Panc1 (cell line): Measurements from ENCODE around the gene NEURL4. TPM values are rescaled to one million over a fixed set of nuclear protein-coding genes. Genes with fewer than 3 reads are reported as not detected.
"Not testable (repeated sequence)": the region's sequence is repeated elsewhere in the genome, so short reads cannot be mapped to it uniquely, and the experiment has no call there.

Source experiments
- ATAC-seq: fragments of 200-7000 bp; cut with Tn5 transposase; 2 replicates; pipeline ENCODE4 v1.9.1; 2020; ENCODE audit warnings: mild to moderate bottlenecking, moderate library complexity
- BruUV-seq: library from RNA; stranded (reverse); fragments of 400-500 nt; replicated peaks from 2 replicates; lab custom pipeline; 2021; lab: Mats Ljungman, UMichigan
- CTCF ChIA-PET: fragments of 300-600 bp; sonication (Branson Sonifier 250); formaldehyde crosslinking; loops from one replicate; lab custom pipeline; 2022; ENCODE audit warnings: antibody characterized with exemption; lab: Charles Lee
- POLR2A ChIA-PET: fragments of 300-600 bp; sonication (Branson Sonifier 250); formaldehyde crosslinking; loops from one replicate; lab custom pipeline; 2022; ENCODE audit warnings: antibody characterized with exemption; lab: Charles Lee
- DNase-seq: peaks from one replicate; pipeline ENCODE4 v3.0.0-alpha.2; 2010; ENCODE audit warnings: low read depth, low spot score
- H3K27ac ChIP-seq: 2 replicates; pipeline ENCODE4 v1.5.1; 2011; ENCODE audit warnings: mild to moderate bottlenecking, low read length, inconsistent platforms
- H3K27me3 ChIP-seq: fragments of 200-500 bp; sonication (Bioruptor generic); 2 replicates; pipeline ENCODE4 v1.6.0; 2014; ENCODE audit warnings: low read length, inconsistent platforms; ENCODE audit not compliant: control insufficient read depth, insufficient read depth
- H3K36me3 ChIP-seq: fragments of 200-500 bp; sonication (Bioruptor generic); 2 replicates; pipeline ENCODE4 v1.5.1; 2014; ENCODE audit warnings: inconsistent platforms, mild to moderate bottlenecking, low read length, moderate library complexity; ENCODE audit not compliant: control insufficient read depth, insufficient read depth
- H3K4me1 ChIP-seq: 2 replicates; pipeline ENCODE4 v1.5.1; 2011; ENCODE audit warnings: inconsistent platforms, mild to moderate bottlenecking, low read length, moderate library complexity; ENCODE audit not compliant: control insufficient read depth, insufficient read depth
- H3K4me3 ChIP-seq, 2 experiments: 2 replicates each; pipeline ENCODE4 v1.5.1; 2011 to 2012; ENCODE audit warnings: low read depth in 2 of 2, low read length in 2 of 2, mild to moderate bottlenecking in 2 of 2, inconsistent platforms in 1 of 2, moderate library complexity in 1 of 2
- H3K9me3 ChIP-seq: fragments of 200-500 bp; sonication (Bioruptor generic); 2 replicates; pipeline ENCODE4 v1.5.1; 2014; ENCODE audit warnings: low read depth, mild to moderate bottlenecking, inconsistent platforms, low read length, moderate library complexity; ENCODE audit not compliant: control insufficient read depth, insufficient read depth
- POLR2AphosphoS5 ChIP-seq: IDR thresholded peaks from 2 replicates; pipeline ENCODE4 v1.6.1; 2012; ENCODE audit warnings: mild to moderate bottlenecking, low read depth, low read length, moderate library complexity
- REST ChIP-seq, 2 experiments: IDR thresholded peaks; 2 replicates each; pipeline ENCODE4 v1.6.1; 2011 to 2012; ENCODE audit warnings: low read depth in 2 of 2, control low read depth in 1 of 2, low read length in 1 of 2, mild to moderate bottlenecking in 1 of 2, moderate library complexity in 1 of 2; ENCODE audit not compliant: insufficient read depth in 1 of 2
- SIN3A ChIP-seq: IDR thresholded peaks from 2 replicates; pipeline ENCODE4 v1.6.1; 2012; ENCODE audit warnings: low read depth, mild to moderate bottlenecking, low read length, moderate library complexity, borderline replicate concordance; ENCODE audit not compliant: insufficient read depth
- TCF7L2 ChIP-seq: IDR thresholded peaks from 2 replicates; pipeline ENCODE4 v1.6.1; 2011; ENCODE audit warnings: mild to moderate bottlenecking, low read depth, low read length, inconsistent platforms
- in situ Hi-C: cut with HindIII; loops from 2 replicates; pipeline ENCODE4 v1.10.0; 2016; ENCODE audit warnings: low sequenced_read_pairs, low pct_unique_long_range_greater_than_20kb
- intact Hi-C: fragments of 100-400 bp; cut with micrococcal nuclease; formaldehyde crosslinking; loops from one replicate; pipeline ENCODE4 v1.10.0; 2022; ENCODE audit not compliant: unreplicated experiment
- total RNA-seq: library from RNA; stranded (reverse); gene quantifications from one replicate; pipeline ENCODE4 v1.2.1, GENCODE V29; 2021; ENCODE audit not compliant: unreplicated experiment
- TF ChIP-seq, protein P1 (sequence below): fragments of 450-650 bp; IDR thresholded peaks from 2 replicates; pipeline ENCODE4 v1.5.1; 2017; ENCODE audit warnings: mild to moderate bottlenecking

Gene NEURL4
- total RNA-seq, 1 experiment from 2014 or later: 58.9 TPM

DNA sequence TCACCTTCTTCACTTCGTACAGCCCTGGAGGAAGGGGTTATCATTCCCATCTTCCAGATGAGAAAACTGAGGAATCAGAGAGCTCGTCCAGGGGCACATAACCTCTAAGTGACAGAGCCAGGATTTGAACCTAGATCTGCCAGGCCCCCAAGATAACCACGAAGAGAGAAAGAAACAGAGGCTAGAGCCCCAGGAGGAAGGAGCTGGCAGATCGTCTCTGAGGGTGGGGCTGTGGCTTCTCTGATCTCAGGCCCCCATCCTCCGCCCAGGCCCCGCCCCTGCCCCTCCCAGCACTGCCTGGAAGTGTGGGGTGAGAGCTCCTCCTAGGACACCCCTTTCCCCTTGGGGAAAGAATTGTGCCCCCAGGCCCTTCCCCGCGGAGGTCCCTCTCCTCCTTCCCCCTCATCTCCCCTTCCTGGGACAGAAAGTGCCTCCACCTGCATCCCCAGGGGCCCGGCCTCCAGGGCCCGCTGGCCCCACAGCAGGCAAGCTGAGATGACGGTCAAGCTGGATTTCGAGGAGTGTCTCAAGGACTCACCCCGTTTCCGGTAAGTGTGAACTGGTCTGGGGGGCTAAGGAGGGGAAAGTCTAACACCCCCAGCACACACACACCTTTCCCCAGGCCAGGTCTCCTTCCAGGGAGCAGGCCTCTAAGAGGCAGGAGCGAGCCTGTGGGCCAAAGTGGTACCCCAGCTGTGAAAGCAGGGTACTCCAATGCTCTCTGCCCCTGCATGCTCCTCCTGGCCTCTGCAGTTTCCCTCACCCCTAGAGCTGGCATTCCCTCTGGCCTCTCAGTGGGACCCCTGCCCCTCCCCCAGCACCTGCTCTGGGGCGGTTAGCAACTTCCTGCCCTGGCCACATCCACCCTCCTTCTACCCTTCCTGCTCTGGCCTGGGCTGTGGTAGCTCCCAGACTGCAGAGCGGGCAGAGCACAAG is 7.4 kb upstream of the NEURL4 start, which contains the start of gene ACAP1:
Gene ACAP1 (plus strand): TSS at position 290 of the 936 bp plus-strand sequence. CDS start 206 bp downstream, at position 496.
- no peak for DNase-seq
- intact Hi-C loops: no loop called here
- ChIA-PET CTCF (interaction anchor here (0.5 kb wide), 1 partner anchor 407 kb away, joined by 5 read pairs; no protein-coding TSS in a partner anchor), POLR2A (no interaction called here)
- TF ChIP-seq SIN3A (no peak), POLR2AphosphoS5 (no peak)
- TF ChIP-seq, protein P1, sequence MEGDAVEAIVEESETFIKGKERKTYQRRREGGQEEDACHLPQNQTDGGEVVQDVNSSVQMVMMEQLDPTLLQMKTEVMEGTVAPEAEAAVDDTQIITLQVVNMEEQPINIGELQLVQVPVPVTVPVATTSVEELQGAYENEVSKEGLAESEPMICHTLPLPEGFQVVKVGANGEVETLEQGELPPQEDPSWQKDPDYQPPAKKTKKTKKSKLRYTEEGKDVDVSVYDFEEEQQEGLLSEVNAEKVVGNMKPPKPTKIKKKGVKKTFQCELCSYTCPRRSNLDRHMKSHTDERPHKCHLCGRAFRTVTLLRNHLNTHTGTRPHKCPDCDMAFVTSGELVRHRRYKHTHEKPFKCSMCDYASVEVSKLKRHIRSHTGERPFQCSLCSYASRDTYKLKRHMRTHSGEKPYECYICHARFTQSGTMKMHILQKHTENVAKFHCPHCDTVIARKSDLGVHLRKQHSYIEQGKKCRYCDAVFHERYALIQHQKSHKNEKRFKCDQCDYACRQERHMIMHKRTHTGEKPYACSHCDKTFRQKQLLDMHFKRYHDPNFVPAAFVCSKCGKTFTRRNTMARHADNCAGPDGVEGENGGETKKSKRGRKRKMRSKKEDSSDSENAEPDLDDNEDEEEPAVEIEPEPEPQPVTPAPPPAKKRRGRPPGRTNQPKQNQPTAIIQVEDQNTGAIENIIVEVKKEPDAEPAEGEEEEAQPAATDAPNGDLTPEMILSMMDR: no peak
- no TSS peak for BruUV-seq
- no peaks in the 10 kb centered on the region for H3K36me3 ChIP-seq
- in situ Hi-C loops: no loop called here
- H3K27ac ChIP-seq: no peak within 1 kb of the TSS
- no peaks in the 10 kb centered on the region for H3K9me3 ChIP-seq
- H3K4me1 ChIP-seq: no peaks in the 10 kb centered on the region
- ATAC-seq: no peak
- H3K4me3 ChIP-seq: no peak within 1 kb of the TSS
- H3K27me3 ChIP-seq: no peaks in the 10 kb centered on the region

DNA sequence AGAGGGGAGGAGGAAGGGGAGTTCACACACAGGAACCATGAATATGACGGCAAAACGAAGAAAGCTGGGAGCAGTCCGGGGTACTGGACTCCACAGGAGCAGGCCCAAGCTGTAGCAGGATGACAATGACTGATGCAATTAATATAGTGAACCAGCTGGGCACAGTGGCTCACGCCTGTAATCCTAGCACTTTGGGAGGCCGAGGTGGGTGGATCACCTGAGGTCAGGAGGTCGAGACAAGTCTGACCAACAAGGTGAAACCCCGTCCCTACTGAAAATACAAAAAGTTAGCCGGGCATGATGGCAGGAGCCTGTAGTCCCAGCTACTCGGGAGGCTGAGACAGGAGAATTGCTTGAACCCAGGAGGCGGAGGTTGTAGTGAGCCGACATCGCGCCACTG is 6.6 kb upstream of the NEURL4 start:
- in situ Hi-C loops, intact Hi-C loops: not testable (repeated sequence)

DNA sequence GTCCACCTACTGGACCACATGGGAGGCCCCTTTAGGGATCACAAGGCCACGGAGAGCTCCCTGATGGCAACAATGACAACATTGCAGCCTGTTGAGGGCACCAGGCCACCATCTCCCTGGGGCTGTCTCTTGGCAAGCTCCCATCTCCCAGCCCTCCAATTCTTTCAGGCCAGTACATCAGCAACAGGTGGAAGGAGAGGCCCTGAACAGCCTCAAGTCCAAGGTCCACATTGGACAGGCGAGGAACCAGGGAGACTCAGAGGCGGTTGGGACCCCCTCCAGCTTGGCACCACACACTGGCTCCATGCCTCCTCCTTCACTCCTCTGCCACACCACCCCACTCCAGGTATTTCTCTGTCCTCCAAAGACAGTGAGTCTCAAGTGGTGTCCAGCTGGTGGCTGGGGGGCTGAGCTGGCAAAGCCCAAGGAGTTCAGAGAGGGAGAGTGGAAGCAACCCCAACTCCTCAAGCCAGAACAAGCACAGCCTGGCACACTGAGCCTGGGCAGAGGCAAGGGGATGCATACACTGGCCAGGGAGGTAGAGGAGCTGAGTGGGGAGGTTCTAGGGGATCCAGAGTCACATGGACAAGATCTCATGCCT is 5.9 kb upstream of the NEURL4 start:
- H3K4me1 ChIP-seq: peaks cover 3% of the 10 kb centered on the region
- H3K4me3 ChIP-seq: no peak overlapping the region
- no peaks in the 10 kb centered on the region for H3K27me3 ChIP-seq
- ATAC-seq (no peak), DNase-seq (no peak)
- TF ChIP-seq POLR2AphosphoS5: no peak
- TF ChIP-seq, protein P1: no peak
- no peak for TF ChIP-seq TCF7L2
- no peak for TF ChIP-seq REST (IDR thresholded peaks at IDR 0.05; ENCODE audit: insufficient read depth in 1 of 2, low read depth in 2 of 2, low read length in 1 of 2)
- no peak for TF ChIP-seq SIN3A
- no peaks in the 10 kb centered on the region for H3K9me3 ChIP-seq
- no peaks in the 10 kb centered on the region for H3K36me3 ChIP-seq
- BruUV-seq: no TSS peak
- H3K27ac ChIP-seq: no peak overlapping the region
- POLR2A ChIA-PET: interaction anchor here (0.6 kb wide), 1 partner anchor 250 kb away, joined by 4 read pairs; no protein-coding TSS in a partner anchor
- intact Hi-C loops: no loop called here
- CTCF ChIA-PET: no interaction called here
- in situ Hi-C loops: no loop called here

More for the DNA sequence above, 6.6 kb upstream of the NEURL4 start:
- H3K27me3 ChIP-seq, H3K9me3 ChIP-seq, ATAC-seq, BruUV-seq, H3K36me3 ChIP-seq, H3K27ac ChIP-seq, H3K4me3 ChIP-seq, POLR2A ChIA-PET, H3K4me1 ChIP-seq, CTCF ChIA-PET, DNase-seq: not testable (repeated sequence)

DNA sequence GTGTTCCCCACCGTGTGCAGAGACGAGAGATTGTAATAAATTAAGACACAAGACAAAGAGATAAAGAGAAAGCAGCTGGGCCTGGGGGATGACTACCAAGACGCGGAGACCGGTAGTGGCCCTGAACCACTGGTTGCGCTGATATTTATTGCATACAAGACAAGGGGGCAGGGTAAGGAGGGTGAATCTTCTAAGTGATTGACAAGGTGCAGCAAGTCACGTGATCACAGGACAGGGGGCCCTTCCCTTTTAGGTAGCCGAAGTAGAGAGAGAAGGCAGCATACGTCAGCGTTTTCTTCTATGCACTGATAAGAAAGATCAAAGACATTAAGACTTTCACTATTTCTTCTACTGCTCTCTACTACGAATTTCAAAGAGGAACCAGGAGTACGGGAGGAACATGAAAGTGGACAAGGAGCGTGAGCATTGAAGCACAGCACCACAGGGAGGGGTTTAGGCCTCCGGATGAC is 3.5 kb upstream of the NEURL4 start:
- ATAC-seq, H3K27me3 ChIP-seq, H3K36me3 ChIP-seq, CTCF ChIA-PET, in situ Hi-C loops, H3K27ac ChIP-seq, DNase-seq, H3K4me3 ChIP-seq, POLR2A ChIA-PET, H3K4me1 ChIP-seq, intact Hi-C loops, BruUV-seq, H3K9me3 ChIP-seq: not testable (repeated sequence)
